Osteocyte (in vitro differentiated cells): Measurements from ENCODE around the gene MB21D2. TPM values are rescaled to one million over a fixed set of nuclear protein-coding genes. Genes with fewer than 3 reads are reported as not detected.
A peak's percentile ranks its signal among the peaks of the same experiment; 100 is the strongest.

Experiments used
- DNase-seq: peaks from one replicate; pipeline ENCODE4 v3.0.0; 2021; ENCODE audit warnings: mixed read lengths; ENCODE audit not compliant: unreplicated experiment; ENCODE audit errors: extremely low spot score
- H3K27ac Mint-ChIP-seq: one replicate; pipeline ENCODE4 v1.8.0; 2021; ENCODE audit warnings: mild to moderate bottlenecking, mixed read lengths; ENCODE audit not compliant: unreplicated experiment
- H3K27me3 Mint-ChIP-seq: one replicate; pipeline ENCODE4 v1.8.0; 2021; ENCODE audit warnings: mixed read lengths; ENCODE audit not compliant: unreplicated experiment
- H3K36me3 Mint-ChIP-seq: one replicate; pipeline ENCODE4 v1.8.0; 2021; ENCODE audit warnings: mixed read lengths; ENCODE audit not compliant: unreplicated experiment
- H3K4me1 Mint-ChIP-seq: one replicate; pipeline ENCODE4 v1.8.0; 2021; ENCODE audit warnings: mixed read lengths; ENCODE audit not compliant: unreplicated experiment
- H3K4me3 Mint-ChIP-seq: one replicate; pipeline ENCODE4 v1.8.0; 2021; ENCODE audit warnings: mild to moderate bottlenecking, moderate library complexity, mixed read lengths; ENCODE audit not compliant: unreplicated experiment
- H3K9me3 Mint-ChIP-seq: one replicate; pipeline ENCODE4 v1.8.0; 2021; ENCODE audit warnings: mixed read lengths; ENCODE audit not compliant: unreplicated experiment
- total RNA-seq: library from RNA; stranded (reverse); gene quantifications from 2 replicates; pipeline ENCODE4 v1.2.1, GENCODE V29; 2021
- TF ChIP-seq, protein P1 (sequence below): fragments of 200-600 bp; sonication (generic); IDR thresholded peaks from 2 replicates; pipeline ENCODE4 v1.5.0; 2021; ENCODE audit warnings: antibody characterized with exemption, mild to moderate bottlenecking, moderate library complexity

MB21D2 gene
- total RNA-seq, 1 donor from 2014 or later, result 5.5 TPM

DNA sequence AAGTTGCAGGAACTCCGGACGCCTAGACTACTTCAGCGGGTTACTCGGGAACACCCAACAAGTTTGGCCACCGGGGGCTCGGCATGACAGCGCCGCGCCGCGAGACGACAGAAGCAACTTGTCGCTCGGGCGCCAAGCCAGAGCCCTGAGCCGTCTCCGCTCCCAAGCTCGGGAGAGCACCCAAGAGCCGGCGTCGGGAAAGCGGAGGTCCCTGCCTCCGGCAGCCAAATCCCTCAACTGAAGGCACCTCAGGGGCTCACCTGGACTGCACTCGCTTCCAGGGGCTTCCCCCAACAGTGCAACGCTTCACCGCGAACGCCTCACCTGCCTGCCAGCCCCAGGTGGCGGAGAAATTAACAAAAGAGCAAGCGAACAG lies 640 bp downstream of the MB21D2 start:
- TF ChIP-seq, protein P1, sequence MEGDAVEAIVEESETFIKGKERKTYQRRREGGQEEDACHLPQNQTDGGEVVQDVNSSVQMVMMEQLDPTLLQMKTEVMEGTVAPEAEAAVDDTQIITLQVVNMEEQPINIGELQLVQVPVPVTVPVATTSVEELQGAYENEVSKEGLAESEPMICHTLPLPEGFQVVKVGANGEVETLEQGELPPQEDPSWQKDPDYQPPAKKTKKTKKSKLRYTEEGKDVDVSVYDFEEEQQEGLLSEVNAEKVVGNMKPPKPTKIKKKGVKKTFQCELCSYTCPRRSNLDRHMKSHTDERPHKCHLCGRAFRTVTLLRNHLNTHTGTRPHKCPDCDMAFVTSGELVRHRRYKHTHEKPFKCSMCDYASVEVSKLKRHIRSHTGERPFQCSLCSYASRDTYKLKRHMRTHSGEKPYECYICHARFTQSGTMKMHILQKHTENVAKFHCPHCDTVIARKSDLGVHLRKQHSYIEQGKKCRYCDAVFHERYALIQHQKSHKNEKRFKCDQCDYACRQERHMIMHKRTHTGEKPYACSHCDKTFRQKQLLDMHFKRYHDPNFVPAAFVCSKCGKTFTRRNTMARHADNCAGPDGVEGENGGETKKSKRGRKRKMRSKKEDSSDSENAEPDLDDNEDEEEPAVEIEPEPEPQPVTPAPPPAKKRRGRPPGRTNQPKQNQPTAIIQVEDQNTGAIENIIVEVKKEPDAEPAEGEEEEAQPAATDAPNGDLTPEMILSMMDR, result no peak
- Mint-ChIP-seq H3K36me3 (no peaks in the 10 kb centered on the region), H3K27ac (peak overlapping the region; percentile 98), H3K9me3 (no peaks in the 10 kb centered on the region), H3K4me1 (peaks cover 18% of the 10 kb centered on the region), H3K4me3 (peak overlapping the region; percentile 99), H3K27me3 (no peaks in the 10 kb centered on the region)
- peak; percentile 86 for DNase-seq

DNA sequence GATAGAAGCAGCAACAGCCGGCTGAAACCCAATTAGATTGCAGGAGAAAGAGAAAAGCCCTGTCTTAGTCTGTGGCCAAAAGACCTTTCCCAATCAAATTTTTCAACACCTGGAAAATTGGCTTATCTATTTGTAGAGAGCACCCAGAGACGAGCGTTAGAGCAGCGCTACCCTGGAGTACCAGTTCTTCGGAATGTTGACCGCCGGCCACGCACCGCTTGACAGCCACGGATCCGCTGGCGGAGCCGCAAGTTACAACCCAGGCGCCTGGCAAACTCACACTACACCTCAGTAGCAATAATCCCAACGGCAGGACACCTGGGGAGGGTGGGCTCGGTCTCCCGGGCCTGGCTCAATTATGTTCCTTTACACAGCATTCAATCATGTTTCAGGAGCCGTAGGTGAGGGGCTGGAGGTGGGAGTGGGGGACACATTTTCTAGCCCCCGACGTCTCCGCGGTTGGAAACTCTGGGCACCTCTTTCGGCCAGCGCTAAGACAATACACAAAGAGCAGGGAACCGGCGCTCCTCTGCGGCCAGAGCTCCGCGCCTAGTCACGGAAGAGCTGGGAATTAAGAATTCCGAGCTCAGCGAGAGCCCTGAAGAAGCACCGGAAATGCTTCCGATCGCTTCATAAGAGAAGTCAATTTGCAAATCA lies 1.2 kb downstream of the MB21D2 start:
- H3K27me3 Mint-ChIP-seq, result no peaks in the 10 kb centered on the region
- TF ChIP-seq, protein P1, result no peak
- H3K4me1 Mint-ChIP-seq, result peaks cover 18% of the 10 kb centered on the region
- H3K4me3 Mint-ChIP-seq, result peak overlapping the region; percentile 99
- H3K36me3 Mint-ChIP-seq, result no peaks in the 10 kb centered on the region
- no peaks in the 10 kb centered on the region for H3K9me3 Mint-ChIP-seq
- peak overlapping the region; percentile 98 for H3K27ac Mint-ChIP-seq
- no peak for DNase-seq

DNA sequence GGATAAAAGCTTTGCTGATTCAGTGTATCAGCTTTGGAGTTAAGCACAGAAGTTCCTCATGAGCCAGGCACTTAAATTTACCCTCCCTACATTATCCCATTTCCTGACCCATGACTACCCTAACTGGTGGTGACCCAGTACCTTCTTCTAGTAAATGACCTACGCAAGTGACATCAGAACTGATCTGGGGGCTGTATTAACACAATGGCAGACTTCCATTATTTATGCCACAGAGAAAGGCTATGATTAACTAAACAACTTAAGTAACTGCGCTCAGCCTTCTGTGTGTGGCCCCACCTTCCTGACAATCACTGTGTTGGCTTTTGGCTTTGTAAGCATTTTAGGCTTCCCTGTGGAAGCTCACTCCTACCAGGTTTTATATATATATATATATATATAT lies 1.9 kb downstream of the MB21D2 start:
- H3K27ac Mint-ChIP-seq, result no peak overlapping the region
- peak overlapping the region; percentile 99 for H3K4me3 Mint-ChIP-seq
- H3K4me1 Mint-ChIP-seq, result peaks cover 18% of the 10 kb centered on the region
- H3K9me3 Mint-ChIP-seq, result no peaks in the 10 kb centered on the region
- TF ChIP-seq, protein P1, result no peak
- no peaks in the 10 kb centered on the region for H3K36me3 Mint-ChIP-seq
- DNase-seq, result no peak
- no peaks in the 10 kb centered on the region for H3K27me3 Mint-ChIP-seq

DNA sequence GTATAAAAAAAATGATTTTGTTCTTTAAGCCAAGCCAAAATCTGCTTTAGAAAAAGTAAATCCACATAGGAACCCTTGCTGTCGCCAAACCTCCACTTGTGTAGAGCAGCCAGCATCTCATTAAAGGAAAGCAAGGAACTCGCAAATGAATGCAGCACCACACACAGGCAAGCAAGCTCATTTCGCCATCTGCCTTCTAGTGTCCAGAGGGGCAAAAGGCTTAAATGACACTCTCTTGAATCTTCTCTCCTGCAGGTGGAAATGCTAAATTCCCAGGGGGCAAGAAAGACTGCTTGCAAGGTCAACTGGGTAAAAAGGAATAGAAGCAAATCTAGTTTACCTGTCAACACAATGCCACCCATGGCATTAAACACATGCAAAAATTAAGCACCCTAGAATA lies 2.4 kb downstream of the MB21D2 start:
- no peak overlapping the region for H3K27ac Mint-ChIP-seq
- TF ChIP-seq, protein P1, result peak; percentile 50
- H3K9me3 Mint-ChIP-seq, result no peaks in the 10 kb centered on the region
- H3K4me1 Mint-ChIP-seq, result peaks cover 18% of the 10 kb centered on the region
- no peak for DNase-seq
- H3K4me3 Mint-ChIP-seq, result peak overlapping the region; percentile 99
- H3K27me3 Mint-ChIP-seq, result no peaks in the 10 kb centered on the region
- no peaks in the 10 kb centered on the region for H3K36me3 Mint-ChIP-seq

DNA sequence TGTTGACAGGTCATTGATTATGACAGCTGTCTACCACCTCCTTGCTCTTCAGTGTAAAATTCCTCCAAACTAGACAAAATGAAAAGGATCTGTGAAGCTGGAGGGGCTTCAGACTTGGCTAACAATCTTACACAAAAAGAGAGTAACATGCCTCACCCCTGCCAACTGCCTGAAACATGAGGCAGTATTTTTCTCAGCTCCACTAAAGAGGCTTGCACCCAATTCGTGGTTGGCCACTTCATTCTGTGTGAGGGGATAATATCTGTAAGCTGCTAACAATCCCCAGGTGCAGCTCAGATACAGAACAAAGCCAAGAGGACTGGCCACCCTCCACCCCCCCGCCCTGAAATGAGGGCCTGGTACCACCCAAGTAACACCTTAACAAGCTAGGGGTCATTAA lies 2.8 kb downstream of the MB21D2 start:
- no peaks in the 10 kb centered on the region for H3K27me3 Mint-ChIP-seq
- H3K9me3 Mint-ChIP-seq, result no peaks in the 10 kb centered on the region
- no peak overlapping the region for H3K4me3 Mint-ChIP-seq
- H3K4me1 Mint-ChIP-seq, result peaks cover 18% of the 10 kb centered on the region
- H3K36me3 Mint-ChIP-seq, result no peaks in the 10 kb centered on the region
- DNase-seq, result no peak
- no peak overlapping the region for H3K27ac Mint-ChIP-seq
- TF ChIP-seq, protein P1, result no peak
